Mesendoderm (in vitro differentiated cells): Measurements from ENCODE around the gene SLC18A2.
"Not testable (repeated sequence)": the region's sequence is repeated elsewhere in the genome, so short reads cannot be mapped to it uniquely, and the experiment has no call there.

Experiments
- DNase-seq: peaks from one replicate; pipeline ENCODE4 v3.0.0; 2013
- H2AK5ac ChIP-seq: 2 replicates; pipeline ENCODE4 v1.6.1; 2013; ENCODE audit warnings: low read length, inconsistent platforms
- H2BK120ac ChIP-seq: 2 replicates; pipeline ENCODE4 v1.6.1; 2013; ENCODE audit warnings: low read depth, mild to moderate bottlenecking, low read length, moderate library complexity, mixed read lengths
- H2BK15ac ChIP-seq: replicated peaks from 2 replicates; pipeline ENCODE4 v1.6.1; 2013; ENCODE audit warnings: low read depth, mild to moderate bottlenecking, moderate library complexity
- H2BK5ac ChIP-seq: 2 replicates; pipeline ENCODE4 v1.6.1; 2013; ENCODE audit warnings: low read length, inconsistent platforms
- H3K18ac ChIP-seq: 2 replicates; pipeline ENCODE4 v1.6.1; 2013; ENCODE audit warnings: mild to moderate bottlenecking, low read length, mixed read lengths
- H3K23ac ChIP-seq: one replicate; pipeline ENCODE4 v1.6.1; 2013; ENCODE audit warnings: low read length
- H3K27ac ChIP-seq: 2 replicates; pipeline ENCODE4 v1.5.1; 2013; ENCODE audit warnings: low read depth, mild to moderate bottlenecking, inconsistent platforms, low read length, moderate library complexity
- H3K27me3 ChIP-seq: 2 replicates; pipeline ENCODE4 v1.6.1; 2013; ENCODE audit warnings: low read length, control low read depth, mild to moderate bottlenecking, inconsistent platforms; ENCODE audit not compliant: insufficient read depth, poor library complexity
- H3K36me3 ChIP-seq: 2 replicates; pipeline ENCODE4 v1.6.1; 2013; ENCODE audit warnings: low read length, inconsistent platforms; ENCODE audit not compliant: control insufficient read depth, insufficient read depth
- H3K4ac ChIP-seq: one replicate; pipeline ENCODE4 v1.6.1; 2013; ENCODE audit warnings: low read depth, mild to moderate bottlenecking, low read length, moderate library complexity
- H3K4me1 ChIP-seq: 2 replicates; pipeline ENCODE4 v1.6.1; 2013; ENCODE audit warnings: low read depth, low read length, inconsistent platforms; ENCODE audit not compliant: control insufficient read depth
- H3K4me2 ChIP-seq: 2 replicates; pipeline ENCODE4 v1.6.1; 2013; ENCODE audit warnings: low read length
- H3K4me3 ChIP-seq: 2 replicates; pipeline ENCODE4 v1.5.1; 2013; ENCODE audit warnings: mild to moderate bottlenecking, low read length
- H3K56ac ChIP-seq: one replicate; pipeline ENCODE4 v1.6.1; 2013; ENCODE audit warnings: low read length
- H3K79me1 ChIP-seq: 2 replicates; pipeline ENCODE4 v1.6.1; 2013; ENCODE audit warnings: low read length, inconsistent platforms
- H3K79me2 ChIP-seq: 2 replicates; pipeline ENCODE4 v1.6.1; 2013; ENCODE audit warnings: mild to moderate bottlenecking, low read length; ENCODE audit not compliant: control insufficient read depth, insufficient read depth
- H3K9ac ChIP-seq: 2 replicates; pipeline ENCODE4 v1.6.1; 2013; ENCODE audit warnings: low read length, inconsistent platforms
- H4K5ac ChIP-seq: one replicate; pipeline ENCODE4 v1.6.1; 2013; ENCODE audit warnings: low read length
- H4K8ac ChIP-seq: one replicate; pipeline ENCODE4 v1.6.1; 2013; ENCODE audit warnings: low read depth, mild to moderate bottlenecking, control low read depth, low read length, moderate library complexity
- WGBS: extraction: QIAGEN DNeasy Blood & Tissue Kit; methylation state at CpG from one replicate; pipeline ENCODE4 v1.1.7; 2013; ENCODE audit warnings: low lambda C conversion rate, missing lambda C conversion rate; ENCODE audit not compliant: insufficient coverage; ENCODE audit errors: extremely low coverage; 5-methylcytosine and 5-hydroxymethylcytosine counted together

SLC18A2 gene

GRCh38 chr10:117298219-117298618, 57.3 kb downstream of the SLC18A2 start:
- Histone ChIP-seq H3K4me1 (no peaks in the 10 kb centered on the region), H2BK5ac (no peak overlapping the region), H3K56ac (no peak overlapping the region), H4K8ac (no peak overlapping the region), H2BK120ac (no peak overlapping the region), H3K23ac (no peak overlapping the region), H3K4me2 (no peak overlapping the region), H3K79me2 (no peaks in the 10 kb centered on the region), H3K79me1 (peaks cover 2% of the 10 kb centered on the region), H3K9ac (no peak overlapping the region), H3K4ac (no peak overlapping the region), H2AK5ac (no peak overlapping the region), H4K5ac (no peak overlapping the region), H3K27me3 (no peaks in the 10 kb centered on the region), H3K27ac (no peak overlapping the region), H3K4me3 (no peak overlapping the region), H3K18ac (no peak overlapping the region), H2BK15ac (no peak overlapping the region), H3K36me3 (no peaks in the 10 kb centered on the region)
- no peak for DNase-seq
- WGBS = no CpG with 5 or more reads among the region's 1 CpG

DNA sequence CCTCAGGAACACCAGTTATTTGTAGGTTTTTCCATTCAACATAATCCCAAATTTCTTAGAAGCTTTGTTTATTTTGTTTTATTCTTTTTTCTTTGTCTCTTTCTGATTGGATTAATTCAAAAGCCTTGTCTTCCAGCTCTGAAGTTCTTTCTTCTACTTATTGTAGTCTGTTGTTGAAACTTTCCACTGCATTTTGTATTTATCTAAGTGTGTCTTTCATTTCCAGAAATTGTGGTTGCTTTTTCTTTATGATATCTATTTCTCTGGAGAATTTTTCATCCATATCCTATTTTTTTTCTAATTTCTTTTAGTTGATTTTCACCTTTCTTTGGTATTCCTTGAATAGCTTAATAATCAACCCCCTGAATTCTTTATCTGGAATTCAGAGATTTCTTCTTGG, 58.5 kb downstream of the SLC18A2 start:
- H2BK5ac ChIP-seq = no peak overlapping the region
- H4K5ac ChIP-seq = no peak overlapping the region
- no peaks in the 10 kb centered on the region for H3K27me3 ChIP-seq
- H2BK15ac ChIP-seq = no peak overlapping the region
- H3K79me2 ChIP-seq = no peaks in the 10 kb centered on the region
- no peak overlapping the region for H3K4me3 ChIP-seq
- H4K8ac ChIP-seq = no peak overlapping the region
- peaks cover 2% of the 10 kb centered on the region for H3K79me1 ChIP-seq
- H3K4me2 ChIP-seq = no peak overlapping the region
- no peak overlapping the region for H3K18ac ChIP-seq
- H2BK120ac ChIP-seq = no peak overlapping the region
- no peak overlapping the region for H3K27ac ChIP-seq
- DNase-seq = no peak
- H3K4me1 ChIP-seq = no peaks in the 10 kb centered on the region
- H3K4ac ChIP-seq = no peak overlapping the region
- no peak overlapping the region for H2AK5ac ChIP-seq
- no peak overlapping the region for H3K9ac ChIP-seq
- H3K56ac ChIP-seq = no peak overlapping the region
- no peaks in the 10 kb centered on the region for H3K36me3 ChIP-seq
- no peak overlapping the region for H3K23ac ChIP-seq

DNA sequence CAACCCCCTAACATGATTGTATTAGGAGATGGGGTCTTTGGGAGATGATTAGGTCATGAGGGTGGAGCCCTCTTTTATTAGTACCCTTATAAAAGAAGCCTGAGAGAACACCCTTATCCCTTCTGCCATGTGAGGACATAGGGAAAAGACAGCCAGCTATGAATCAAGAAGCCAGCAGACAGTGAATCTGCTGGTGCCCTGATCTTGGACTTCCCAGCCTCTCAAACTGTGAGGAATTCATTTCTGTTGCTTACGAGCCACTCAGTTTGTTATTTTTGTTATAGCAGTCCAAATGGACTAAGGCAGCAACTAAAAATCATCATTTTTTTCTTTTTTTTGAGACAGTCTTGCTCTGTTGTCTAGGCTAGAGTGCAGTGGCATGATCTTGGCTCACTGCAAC, 59.8 kb downstream of the SLC18A2 start:
- Histone ChIP-seq H3K4me1 (no peaks in the 10 kb centered on the region), H3K23ac (no peak overlapping the region), H3K9ac (no peak overlapping the region), H2BK5ac (no peak overlapping the region), H3K36me3 (no peaks in the 10 kb centered on the region), H2BK15ac (no peak overlapping the region), H3K18ac (no peak overlapping the region), H2AK5ac (no peak overlapping the region), H3K27ac (no peak overlapping the region), H3K56ac (no peak overlapping the region), H3K4me2 (no peak overlapping the region), H2BK120ac (no peak overlapping the region), H3K4ac (no peak overlapping the region), H3K79me1 (peaks cover 2% of the 10 kb centered on the region), H4K8ac (no peak overlapping the region), H4K5ac (no peak overlapping the region), H3K4me3 (no peak overlapping the region), H3K27me3 (no peaks in the 10 kb centered on the region), H3K79me2 (no peaks in the 10 kb centered on the region)
- DNase-seq = no peak
- WGBS = no CpG with 5 or more reads among the region's 1 CpG

GRCh38 chr10:117303451-117303850, 62.5 kb downstream of the SLC18A2 start:
- not testable (repeated sequence) for H3K9ac ChIP-seq, H2AK5ac ChIP-seq, H3K36me3 ChIP-seq, H2BK120ac ChIP-seq, H3K27ac ChIP-seq, H3K56ac ChIP-seq, DNase-seq, H3K4me1 ChIP-seq, H3K79me2 ChIP-seq, H3K27me3 ChIP-seq, H4K8ac ChIP-seq, H2BK15ac ChIP-seq, H4K5ac ChIP-seq, H3K18ac ChIP-seq, H3K23ac ChIP-seq, H3K4me2 ChIP-seq, H3K79me1 ChIP-seq, H2BK5ac ChIP-seq, H3K4me3 ChIP-seq, H3K4ac ChIP-seq
- WGBS = no CpG with 5 or more reads among the region's 3 CpGs

- no peak for DNase-seq
- no peaks in the 10 kb centered on the region for H3K79me1 ChIP-seq
- H3K27ac ChIP-seq = no peak overlapping the region
- no peak overlapping the region for H3K18ac ChIP-seq
- no peak overlapping the region for H2BK120ac ChIP-seq
- no peak overlapping the region for H4K5ac ChIP-seq
- no peak overlapping the region for H3K4me2 ChIP-seq
- H3K27me3 ChIP-seq = no peaks in the 10 kb centered on the region
- no peak overlapping the region for H3K56ac ChIP-seq
- no peaks in the 10 kb centered on the region for H3K36me3 ChIP-seq
- no peaks in the 10 kb centered on the region for H3K79me2 ChIP-seq
- no peak overlapping the region for H2AK5ac ChIP-seq
- H4K8ac ChIP-seq = no peak overlapping the region
- H3K23ac ChIP-seq = no peak overlapping the region
- H3K4ac ChIP-seq = no peak overlapping the region
- H3K9ac ChIP-seq = no peak overlapping the region
- H2BK5ac ChIP-seq = no peak overlapping the region
- no peak overlapping the region for H3K4me3 ChIP-seq
- H3K4me1 ChIP-seq = no peaks in the 10 kb centered on the region
- no peak overlapping the region for H2BK15ac ChIP-seq
These were observed 65.8 kb downstream of the SLC18A2 start for GRCh38 chr10:117306674-117307073.

DNA sequence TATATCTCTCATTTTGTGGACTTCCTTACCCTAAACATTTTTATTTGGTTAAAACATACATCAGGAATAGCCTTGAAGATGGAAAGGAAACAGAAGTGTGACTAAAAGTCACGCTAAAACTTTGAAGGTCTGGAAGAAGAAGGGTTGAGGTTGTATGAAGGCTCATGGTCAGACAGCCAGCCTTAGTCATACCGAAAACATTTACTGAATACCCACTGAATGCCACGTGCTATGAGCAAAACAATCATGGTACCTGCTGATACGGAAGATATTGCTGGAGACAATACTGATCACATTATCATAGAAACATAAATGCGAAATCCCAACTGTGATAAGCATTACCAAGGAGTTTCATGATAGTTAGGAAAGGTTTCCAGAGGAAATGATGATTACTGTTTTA, 70.3 kb downstream of the SLC18A2 start:
- Histone ChIP-seq H4K5ac (no peak overlapping the region), H3K9ac (no peak overlapping the region), H3K79me2 (no peaks in the 10 kb centered on the region), H3K4me3 (no peak overlapping the region), H3K56ac (no peak overlapping the region), H2AK5ac (no peak overlapping the region), H3K4me1 (peaks cover 3% of the 10 kb centered on the region), H3K4ac (no peak overlapping the region), H2BK15ac (no peak overlapping the region), H3K27ac (no peak overlapping the region), H3K27me3 (no peaks in the 10 kb centered on the region), H2BK5ac (no peak overlapping the region), H3K79me1 (no peaks in the 10 kb centered on the region), H4K8ac (no peak overlapping the region), H3K23ac (no peak overlapping the region), H3K18ac (no peak overlapping the region), H3K36me3 (no peaks in the 10 kb centered on the region), H3K4me2 (no peak overlapping the region), H2BK120ac (no peak overlapping the region)
- no peak for DNase-seq
- no CpG with 5 or more reads among the region's 5 CpGs for WGBS
